HEK293 (cell line): ENCODE results near the gene BBS9.

Experiments used
- CTCF ChIP-seq: fragments of 450-650 bp; formaldehyde crosslinking; IDR thresholded peaks from 2 replicates; pipeline ENCODE4 v1.5.1; 2016; ENCODE audit warnings: missing biosample characterization, missing genetic modification characterization
- ZNF501 ChIP-seq: fragments of 450-650 bp; formaldehyde crosslinking; IDR thresholded peaks from 2 replicates; pipeline ENCODE4 v1.5.1; 2016; ENCODE audit warnings: missing biosample characterization, missing genetic modification characterization

GRCh38 chr7:33177876-33178275 is 48.5 kb downstream of the BBS9 start:
- TF ChIP-seq ZNF501 (tag by site-specific recombination), result no peak
- no peak for TF ChIP-seq CTCF (tag by site-specific recombination)
